HEK293T (cell line): Measurements from ENCODE around the gene PDLIM1.

Source experiments
- BHLHE40 ChIP-seq: fragments of 450-650 bp; IDR thresholded peaks from 2 replicates; pipeline ENCODE4 v1.6.1; 2016; ENCODE audit warnings: mild to moderate bottlenecking, moderate library complexity, borderline replicate concordance
- FOXK2 ChIP-seq: fragments of 450-650 bp; IDR thresholded peaks from 2 replicates; pipeline ENCODE4 v1.6.1; 2016; ENCODE audit warnings: mild to moderate bottlenecking
- FOXM1 ChIP-seq: fragments of 450-650 bp; IDR thresholded peaks from 2 replicates; pipeline ENCODE4 v1.6.1; 2017; ENCODE audit warnings: mild to moderate bottlenecking, borderline replicate concordance
- HDGF ChIP-seq: fragments of 450-650 bp; IDR thresholded peaks from 2 replicates; pipeline ENCODE4 v1.6.1; 2017; ENCODE audit warnings: antibody characterized with exemption, borderline replicate concordance
- L3MBTL2 ChIP-seq: fragments of 450-650 bp; conservative IDR thresholded peaks from 2 replicates; pipeline ENCODE4 v1.6.1; 2016; ENCODE audit warnings: mild to moderate bottlenecking
- NFRKB ChIP-seq: fragments of 450-650 bp; IDR thresholded peaks from 2 replicates; pipeline ENCODE4 v1.6.1; 2016; ENCODE audit warnings: mild to moderate bottlenecking, moderate library complexity
- SP1 ChIP-seq: fragments of 450-650 bp; IDR thresholded peaks from 2 replicates; pipeline ENCODE4 v1.6.1; 2017

- no peak for TF ChIP-seq L3MBTL2
- no peak for TF ChIP-seq FOXM1
- TF ChIP-seq FOXK2 = no peak
- TF ChIP-seq BHLHE40 = no peak
- no peak for TF ChIP-seq NFRKB
- TF ChIP-seq SP1 = no peak
- no peak for TF ChIP-seq HDGF
Measured at GRCh38 chr10:95254629-95255028, 36.2 kb downstream of the PDLIM1 start.
